ENCODE data around the gene ZSCAN4. TPM values are rescaled to one million over a fixed set of nuclear protein-coding genes. Genes with fewer than 3 reads are reported as not detected.

Gene ZSCAN4
- total RNA-seq, 1 donor from 2014 or later = 1.2 TPM

DNA sequence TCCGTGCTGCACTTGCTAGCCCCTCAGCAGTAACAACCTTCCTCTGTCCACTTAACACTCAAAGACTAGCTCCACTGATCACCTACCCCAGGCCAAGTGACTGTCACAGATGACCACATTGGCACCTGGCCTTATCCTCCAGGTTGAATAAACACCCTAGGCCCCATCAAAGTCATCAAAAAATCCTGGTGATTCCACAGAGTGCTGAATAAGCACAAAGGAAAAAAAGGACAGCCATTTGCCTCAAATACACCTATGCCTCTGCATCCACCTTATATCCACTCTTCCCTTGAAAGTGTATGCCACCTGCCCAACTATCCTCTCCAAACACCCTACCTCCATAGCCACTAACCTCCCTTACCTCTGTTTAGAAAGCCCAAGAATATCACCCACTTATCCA, 37.6 kb downstream of the ZSCAN4 start:
- peaks cover 23% of the 10 kb centered on the region for H3K36me3 ChIP-seq (ENCODE audit: insufficient read depth, low read length)
- H3K9me3 ChIP-seq (ENCODE audit: insufficient read depth, low read depth, low read length) = peaks cover 36% of the 10 kb centered on the region
- Mint-ChIP-seq H3K36me3 (ENCODE audit: low read depth, unreplicated experiment) (peaks cover 39% of the 10 kb centered on the region), H3K9me3 (ENCODE audit: unreplicated experiment) (peaks cover 15% of the 10 kb centered on the region), H3K4me1 (ENCODE audit: low read depth, unreplicated experiment) (peaks cover 8% of the 10 kb centered on the region), H3K27me3 (ENCODE audit: low read depth, unreplicated experiment) (no peaks in the 10 kb centered on the region), H3K4me3 (ENCODE audit: unreplicated experiment) (peak overlapping the region; percentile 71), H3K27ac (ENCODE audit: unreplicated experiment) (no peak overlapping the region)
- H3K4me3 ChIP-seq (ENCODE audit: insufficient read depth, low read depth, low read length) = no peak overlapping the region
- no peak overlapping the region for H3K4me2 ChIP-seq (ENCODE audit: low read length)
- H2AFZ ChIP-seq (ENCODE audit: low read depth, low read length) = no peak overlapping the region
- no peak overlapping the region for H3K27ac ChIP-seq (ENCODE audit: low read depth, low read length)
- TF ChIP-seq EZH2 (IDR thresholded peaks at IDR 0.05; ENCODE audit: insufficient read depth, low read length) = no peak
- TF ChIP-seq, protein P1, sequence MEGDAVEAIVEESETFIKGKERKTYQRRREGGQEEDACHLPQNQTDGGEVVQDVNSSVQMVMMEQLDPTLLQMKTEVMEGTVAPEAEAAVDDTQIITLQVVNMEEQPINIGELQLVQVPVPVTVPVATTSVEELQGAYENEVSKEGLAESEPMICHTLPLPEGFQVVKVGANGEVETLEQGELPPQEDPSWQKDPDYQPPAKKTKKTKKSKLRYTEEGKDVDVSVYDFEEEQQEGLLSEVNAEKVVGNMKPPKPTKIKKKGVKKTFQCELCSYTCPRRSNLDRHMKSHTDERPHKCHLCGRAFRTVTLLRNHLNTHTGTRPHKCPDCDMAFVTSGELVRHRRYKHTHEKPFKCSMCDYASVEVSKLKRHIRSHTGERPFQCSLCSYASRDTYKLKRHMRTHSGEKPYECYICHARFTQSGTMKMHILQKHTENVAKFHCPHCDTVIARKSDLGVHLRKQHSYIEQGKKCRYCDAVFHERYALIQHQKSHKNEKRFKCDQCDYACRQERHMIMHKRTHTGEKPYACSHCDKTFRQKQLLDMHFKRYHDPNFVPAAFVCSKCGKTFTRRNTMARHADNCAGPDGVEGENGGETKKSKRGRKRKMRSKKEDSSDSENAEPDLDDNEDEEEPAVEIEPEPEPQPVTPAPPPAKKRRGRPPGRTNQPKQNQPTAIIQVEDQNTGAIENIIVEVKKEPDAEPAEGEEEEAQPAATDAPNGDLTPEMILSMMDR (IDR thresholded peaks at IDR 0.05; ENCODE audit: insufficient read depth, low read depth, low read length) = no peak
- FAIRE-seq = no peak
- H3K27me3 ChIP-seq (ENCODE audit: insufficient read depth, low read length) = no peaks in the 10 kb centered on the region
- no peaks in the 10 kb centered on the region for H3K4me1 ChIP-seq (ENCODE audit: insufficient read depth, low read length)
- H3K9ac ChIP-seq (ENCODE audit: low read length) = no peak overlapping the region
- H3K79me2 ChIP-seq (ENCODE audit: insufficient read depth, low read length) = peaks cover 55% of the 10 kb centered on the region
- peaks cover 24% of the 10 kb centered on the region for H4K20me1 ChIP-seq (ENCODE audit: insufficient read depth, low read length)
- DNase-seq (ENCODE audit: low read depth) = no peak

DNA sequence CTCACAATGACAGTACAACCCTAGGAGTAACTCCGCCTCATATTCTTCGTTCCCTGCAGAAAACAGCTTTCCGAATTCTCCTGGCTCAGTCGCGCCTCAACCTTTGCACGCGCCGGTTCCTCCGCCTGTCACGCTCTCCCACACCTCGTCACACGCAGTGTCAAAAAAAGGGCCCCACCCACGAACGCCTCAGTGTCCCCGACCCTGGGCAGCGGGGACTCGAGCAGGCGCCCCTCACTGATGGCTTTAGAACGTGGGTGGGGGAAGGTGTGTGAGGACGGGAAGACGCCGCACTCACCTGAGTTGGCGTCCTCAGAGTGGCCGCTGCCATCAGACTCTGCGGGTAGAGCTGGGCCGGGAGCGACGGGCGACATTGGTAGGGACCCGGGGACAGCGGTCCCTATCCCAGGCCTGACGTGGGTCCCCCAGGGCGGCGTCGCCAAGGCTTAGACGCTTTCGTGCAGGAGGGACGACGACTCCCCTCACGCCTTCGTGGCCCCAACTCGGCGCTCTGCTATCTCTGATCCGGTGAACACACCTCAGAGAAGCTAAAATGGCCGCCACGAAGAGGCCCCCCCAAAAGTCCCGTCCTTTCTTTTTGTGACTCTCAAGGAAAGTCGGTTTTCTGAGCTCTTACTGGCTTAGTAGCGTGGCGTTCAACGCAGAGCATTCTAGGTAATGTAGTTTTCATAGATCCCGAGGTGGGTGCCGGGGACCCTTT, 40.1 kb downstream of the ZSCAN4 start, which contains the start of gene ZNF154:
Gene ZNF154 (minus strand): TSS at position 564 of the 721 bp plus-strand sequence. CDS start 233 bp downstream, at position 331.
- Histone ChIP-seq H3K4me2 (ENCODE audit: low read length) (peak within 1 kb of the TSS; percentile 88), H2AFZ (ENCODE audit: low read depth, low read length) (peak within 1 kb of the TSS; percentile 92)
- peaks cover 8% of the 10 kb centered on the region for H3K4me1 Mint-ChIP-seq (ENCODE audit: low read depth, unreplicated experiment)

More for the DNA sequence above, 40.1 kb downstream of the ZSCAN4 start, which contains the start of gene ZNF154:
- no peaks in the 10 kb centered on the region for H3K4me1 ChIP-seq (ENCODE audit: insufficient read depth, low read length)
- Mint-ChIP-seq H3K9me3 (ENCODE audit: unreplicated experiment) (peaks cover 9% of the 10 kb centered on the region), H3K27me3 (ENCODE audit: low read depth, unreplicated experiment) (no peaks in the 10 kb centered on the region), H3K36me3 (ENCODE audit: low read depth, unreplicated experiment) (peaks cover 28% of the 10 kb centered on the region), H3K27ac (ENCODE audit: unreplicated experiment) (peak within 1 kb of the TSS; percentile 58), H3K4me3 (ENCODE audit: unreplicated experiment) (peak within 1 kb of the TSS; percentile 90)
- peaks cover 43% of the 10 kb centered on the region for H3K79me2 ChIP-seq (ENCODE audit: insufficient read depth, low read length)
- H3K27me3 ChIP-seq (ENCODE audit: insufficient read depth, low read length) = no peaks in the 10 kb centered on the region
- no peak for FAIRE-seq
- DNase-seq (ENCODE audit: low read depth) = peak; percentile 71
- H3K36me3 ChIP-seq (ENCODE audit: insufficient read depth, low read length) = peaks cover 7% of the 10 kb centered on the region
- peak within 1 kb of the TSS; percentile 61 for H3K27ac ChIP-seq (ENCODE audit: low read depth, low read length)
- peak within 1 kb of the TSS; percentile 80 for H3K4me3 ChIP-seq (ENCODE audit: insufficient read depth, low read depth, low read length)
- TF ChIP-seq, protein P1 (IDR thresholded peaks at IDR 0.05; ENCODE audit: insufficient read depth, low read depth, low read length) = no peak
- no peak for TF ChIP-seq EZH2 (IDR thresholded peaks at IDR 0.05; ENCODE audit: insufficient read depth, low read length)
- peaks cover 17% of the 10 kb centered on the region for H3K9me3 ChIP-seq (ENCODE audit: insufficient read depth, low read depth, low read length)
- H3K9ac ChIP-seq (ENCODE audit: low read length) = peak within 1 kb of the TSS; percentile 87
- H4K20me1 ChIP-seq (ENCODE audit: insufficient read depth, low read length) = peaks cover 24% of the 10 kb centered on the region
